NT2/D1 (cell line): ENCODE data around the gene LYZL1.

Source experiments
- SUZ12 ChIP-seq: IDR thresholded peaks from 2 replicates; pipeline ENCODE4 v1.6.1; 2011; ENCODE audit not compliant: insufficient read length, insufficient read depth; ENCODE audit errors: extremely low read depth
- YY1 ChIP-seq: IDR thresholded peaks from 2 replicates; pipeline ENCODE4 v1.6.1; 2011; ENCODE audit not compliant: insufficient read length, insufficient read depth
- ZNF274 ChIP-seq: IDR thresholded peaks from 2 replicates; pipeline ENCODE4 v1.6.1; 2011; ENCODE audit warnings: mild to moderate bottlenecking, low read depth, low read length

GRCh38 chr10:29324220-29324841 is 35.5 kb downstream of the LYZL1 start:
- TF ChIP-seq ZNF274 = no peak
- no peak for TF ChIP-seq SUZ12
- no peak for TF ChIP-seq YY1
